Astrocyte of the spinal cord (primary cell): ENCODE results near the gene ATP6V0A4.

Experiments used
- DNase-seq: peaks from one replicate; pipeline ENCODE4 v3.0.0; 2011; ENCODE audit warnings: low read depth, low spot score
- H3K4me3 ChIP-seq: 2 replicates; pipeline ENCODE4 v1.5.1; 2011; ENCODE audit warnings: low read depth, mild to moderate bottlenecking, low read length, moderate library complexity
- CTCF ChIP-seq: IDR thresholded peaks from 2 replicates; pipeline ENCODE4 v1.5.1; 2012; ENCODE audit warnings: low read depth, mild to moderate bottlenecking, low read length, inconsistent platforms
- in situ Hi-C: cut with HindIII; loops from 2 replicates; pipeline ENCODE4 v1.10.0; 2017; ENCODE audit warnings: low sequenced_read_pairs

The ATP6V0A4 gene

DNA sequence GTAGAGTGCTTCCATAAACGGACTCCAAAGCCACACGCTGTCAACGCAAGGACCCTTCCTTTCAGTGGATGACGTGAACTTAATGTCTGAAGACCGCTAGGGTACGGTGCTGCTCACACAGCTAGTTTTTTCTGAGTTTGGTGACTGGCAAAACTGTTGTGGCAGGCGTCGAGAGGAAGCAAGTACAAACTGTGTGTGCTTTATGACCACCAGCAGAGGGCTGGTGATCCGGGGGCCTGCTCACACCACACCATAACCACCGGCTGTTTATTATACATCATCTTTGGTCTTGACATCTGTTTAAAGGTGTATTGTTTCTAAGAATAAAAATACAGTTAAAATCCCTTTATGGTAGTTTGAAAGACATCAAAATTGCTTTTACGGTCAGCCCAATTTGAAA, 37.1 kb upstream of the ATP6V0A4 start:
- in situ Hi-C loops, result no loop called here
- no peak overlapping the region for H3K4me3 ChIP-seq
- TF ChIP-seq CTCF, result no peak
- no peak for DNase-seq

DNA sequence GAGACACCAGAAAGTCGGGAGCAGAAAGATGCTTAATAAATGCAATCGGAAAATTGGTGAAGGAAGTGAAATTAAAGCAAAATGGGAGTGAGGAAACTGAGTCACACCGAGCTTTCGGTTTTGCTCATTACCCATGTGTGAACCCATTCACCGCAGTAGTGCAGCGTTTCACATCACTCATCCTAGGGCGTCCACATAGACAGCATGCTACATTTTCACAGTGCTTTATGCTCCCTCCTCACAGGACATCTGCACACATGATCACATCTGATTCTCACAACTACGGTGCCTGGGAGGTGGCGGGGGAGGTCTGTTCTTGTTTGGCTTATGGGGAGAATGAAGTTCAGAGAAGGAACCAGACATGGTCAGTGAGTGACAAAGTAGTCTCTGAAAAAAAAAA, 36.6 kb upstream of the ATP6V0A4 start:
- no peak overlapping the region for H3K4me3 ChIP-seq
- no peak for DNase-seq
- in situ Hi-C loops, result no loop called here
- TF ChIP-seq CTCF, result no peak

DNA sequence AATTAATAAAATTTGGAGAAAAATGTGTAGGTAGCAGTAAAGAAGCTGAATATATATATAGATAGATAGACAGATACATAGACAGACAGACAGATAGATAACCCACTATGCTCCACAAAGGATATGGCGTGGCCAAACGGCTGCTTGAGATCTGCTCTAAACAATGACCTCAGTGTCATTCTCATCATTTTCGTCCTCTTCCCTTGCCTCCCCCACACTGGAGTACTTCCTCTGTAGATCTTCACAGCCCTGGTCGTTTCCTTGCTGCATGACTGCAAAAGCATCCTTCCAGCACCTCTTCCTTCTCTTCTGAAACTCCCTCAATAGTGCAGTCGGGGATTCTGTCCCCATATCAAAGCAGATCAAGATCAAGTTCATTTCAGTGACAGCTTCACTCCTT, 35.6 kb upstream of the ATP6V0A4 start:
- no peak for DNase-seq
- TF ChIP-seq CTCF, result no peak
- in situ Hi-C loops, result no loop called here
- H3K4me3 ChIP-seq, result no peak overlapping the region

DNA sequence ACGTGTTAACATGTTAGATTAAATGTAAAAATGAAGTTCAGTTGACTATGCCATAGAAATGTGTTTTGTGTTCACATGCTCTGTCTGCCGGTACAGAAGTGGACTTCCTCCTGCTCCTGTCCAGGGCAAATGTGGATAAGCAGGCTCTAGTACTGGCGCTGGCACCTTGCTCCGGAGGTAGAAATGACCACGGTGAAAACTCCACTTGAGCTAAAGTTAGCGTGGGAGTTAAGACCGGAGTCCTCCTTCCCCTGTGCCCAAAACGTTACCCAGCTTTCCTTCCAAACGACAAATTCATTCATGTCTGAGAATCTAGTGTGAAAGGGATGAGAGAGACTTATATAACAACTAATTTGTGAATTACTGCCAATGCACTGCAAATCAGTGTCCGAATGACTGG, 35.0 kb upstream of the ATP6V0A4 start:
- in situ Hi-C loops, result no loop called here
- DNase-seq, result no peak
- no peak for TF ChIP-seq CTCF
- no peak overlapping the region for H3K4me3 ChIP-seq

DNA sequence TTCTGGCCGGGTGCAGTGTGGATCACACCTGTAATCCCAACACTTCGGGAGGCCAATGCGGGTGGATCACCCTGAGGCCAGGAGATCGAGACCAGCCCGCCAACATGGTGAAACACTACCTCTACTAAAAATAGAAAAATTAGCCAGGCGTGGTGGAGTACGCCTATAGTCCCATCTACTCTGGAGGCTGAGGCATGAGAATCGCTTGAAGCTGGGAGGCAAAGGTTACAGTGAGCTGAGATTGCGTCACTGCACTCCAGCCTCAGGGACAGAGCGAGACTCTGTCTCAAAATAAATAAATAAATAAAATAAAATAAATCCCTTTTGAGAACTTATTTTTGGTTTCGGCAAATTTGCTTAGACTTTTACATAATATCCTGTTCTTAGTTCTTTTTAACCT, 31.3 kb upstream of the ATP6V0A4 start:
- no peak overlapping the region for H3K4me3 ChIP-seq
- no peak for TF ChIP-seq CTCF
- in situ Hi-C loops, result no loop called here
- DNase-seq, result no peak

DNA sequence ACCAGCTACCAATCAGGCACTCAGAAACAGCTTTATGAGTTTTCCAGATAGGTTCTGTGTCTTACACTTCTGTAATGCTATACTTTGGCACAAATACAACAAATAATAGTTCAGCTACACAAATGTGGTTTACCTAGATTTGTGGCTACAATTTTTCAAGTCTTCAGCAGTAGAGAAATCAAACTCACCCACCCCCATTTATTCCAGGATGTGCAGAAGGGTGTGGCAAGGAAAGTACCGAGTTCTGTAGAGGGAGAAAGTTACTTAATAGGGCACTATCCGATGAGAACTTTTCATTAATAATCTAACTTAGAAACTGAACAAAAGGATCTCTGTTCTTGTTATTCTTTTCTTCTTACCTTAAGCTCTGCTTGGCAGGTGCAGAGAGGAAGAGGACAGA, 30.3 kb upstream of the ATP6V0A4 start:
- in situ Hi-C loops, result no loop called here
- H3K4me3 ChIP-seq, result no peak overlapping the region
- TF ChIP-seq CTCF, result no peak
- no peak for DNase-seq
